Memory B cell (primary cell): Measurements from ENCODE around the gene UEVLD.

Source experiments
- ATAC-seq: fragments of 150-1000 bp; cut with Tn5 transposase; 2 replicates; pipeline ENCODE4 v1.10.0; 2021; ENCODE audit warnings: low read depth, mild to moderate bottlenecking, moderate library complexity
- DNase-seq, 2 donors: peaks; one replicate each; pipeline ENCODE4 v3.0.0; 2022; ENCODE audit warnings: low spot score in 2 of 2
- H3K27ac Mint-ChIP-seq: one replicate; pipeline ENCODE4 v1.8.0; 2022; ENCODE audit warnings: mild to moderate bottlenecking, moderate library complexity, mixed read lengths
- H3K27me3 Mint-ChIP-seq: one replicate; pipeline ENCODE4 v1.8.0; 2022; ENCODE audit warnings: mixed read lengths
- H3K36me3 Mint-ChIP-seq: one replicate; pipeline ENCODE4 v1.8.0; 2022; ENCODE audit warnings: mild to moderate bottlenecking, mixed read lengths
- H3K4me1 Mint-ChIP-seq: one replicate; pipeline ENCODE4 v1.8.0; 2022; ENCODE audit warnings: mixed read lengths
- H3K4me3 Mint-ChIP-seq: one replicate; pipeline ENCODE4 v1.8.0; 2022; ENCODE audit warnings: mild to moderate bottlenecking, moderate library complexity, mixed read lengths
- H3K9me3 Mint-ChIP-seq: one replicate; pipeline ENCODE4 v1.8.0; 2022; ENCODE audit warnings: mixed read lengths

UEVLD gene

GRCh38 chr11:18588297-18589252 is at the start of gene UEVLD:
Gene UEVLD (minus strand): TSS chr11:18588734. CDS start chr11:18588654, 80 bp downstream.
- Mint-ChIP-seq H3K27ac (no peak within 1 kb of the TSS), H3K27me3 (no peaks in the 10 kb centered on the region), H3K36me3 (no peaks in the 10 kb centered on the region), H3K4me3 (no peak within 1 kb of the TSS), H3K4me1 (peaks cover 3% of the 10 kb centered on the region), H3K9me3 (no peaks in the 10 kb centered on the region)
- DNase-seq (peak; percentile 16 to 37), ATAC-seq (peak; percentile 46)

- H3K4me3 Mint-ChIP-seq: peak within 1 kb of the TSS; percentile 86
- peak; percentile 95 for ATAC-seq
- no peaks in the 10 kb centered on the region for H3K9me3 Mint-ChIP-seq
- peak within 1 kb of the TSS; percentile 92 for H3K27ac Mint-ChIP-seq
- peak; percentile 87 to 92 for DNase-seq
- peaks cover 2% of the 10 kb centered on the region for H3K27me3 Mint-ChIP-seq
- peaks cover 19% of the 10 kb centered on the region for H3K4me1 Mint-ChIP-seq
- peaks cover 3% of the 10 kb centered on the region for H3K36me3 Mint-ChIP-seq
These were observed 45.9 kb upstream of the UEVLD start, which contains the start of gene SPTY2D1 for GRCh38 chr11:18634140-18635032. Gene SPTY2D1 (minus strand): TSS chr11:18634342. CDS start chr11:18634257, 85 bp downstream.

GRCh38 chr11:18633256-18634139 is 45.0 kb upstream of the UEVLD start:
- DNase-seq (peak; percentile 6 to 11), ATAC-seq (no peak)
- Mint-ChIP-seq H3K36me3 (peaks cover 3% of the 10 kb centered on the region), H3K27me3 (peaks cover 2% of the 10 kb centered on the region), H3K27ac (peak overlapping the region; percentile 92), H3K9me3 (no peaks in the 10 kb centered on the region), H3K4me1 (peaks cover 19% of the 10 kb centered on the region), H3K4me3 (peak overlapping the region; percentile 86)

DNA sequence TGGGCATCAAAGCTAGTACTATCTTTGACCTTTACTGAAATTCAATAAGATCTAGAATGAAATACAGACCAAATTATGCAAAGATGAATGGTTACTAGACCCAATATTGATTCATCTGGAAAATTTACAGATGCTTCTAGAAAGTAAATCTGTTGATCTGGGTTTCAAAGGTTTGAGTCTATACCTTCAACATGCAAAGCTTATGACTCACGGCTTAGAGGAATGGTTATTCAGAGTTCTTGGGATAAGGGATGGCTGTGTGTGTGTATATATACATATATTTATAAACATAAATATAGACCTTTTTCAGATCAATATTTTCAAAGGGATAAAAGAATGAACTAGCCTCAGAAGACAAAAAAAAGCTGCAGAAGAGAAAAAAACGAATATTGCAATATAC is 44.3 kb upstream of the UEVLD start:
- Mint-ChIP-seq H3K4me3 (peak overlapping the region; percentile 86), H3K4me1 (peaks cover 23% of the 10 kb centered on the region), H3K27me3 (peaks cover 2% of the 10 kb centered on the region), H3K27ac (no peak overlapping the region), H3K9me3 (no peaks in the 10 kb centered on the region), H3K36me3 (peaks cover 5% of the 10 kb centered on the region)
- DNase-seq (no peak), ATAC-seq (no peak)

DNA sequence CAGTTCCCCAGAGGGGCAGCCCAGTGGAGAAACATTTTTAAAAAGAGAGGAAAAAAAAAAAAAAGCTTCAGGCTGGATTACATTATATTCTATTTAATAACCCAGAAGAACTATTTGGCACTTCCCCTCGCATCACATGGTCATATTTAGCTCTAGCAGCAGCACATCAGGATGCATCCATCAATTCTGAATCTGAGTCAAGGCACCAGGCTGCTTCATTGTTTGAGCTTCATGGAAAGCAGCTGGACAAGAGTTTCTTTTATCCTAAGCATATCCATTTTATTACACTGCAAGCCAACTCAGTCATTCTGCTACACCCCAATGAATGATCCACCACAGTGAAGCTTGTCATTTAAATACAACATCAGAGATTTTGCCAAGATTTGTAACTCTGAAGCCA is 35.6 kb upstream of the UEVLD start:
- no peak overlapping the region for H3K27ac Mint-ChIP-seq
- no peaks in the 10 kb centered on the region for H3K27me3 Mint-ChIP-seq
- H3K9me3 Mint-ChIP-seq: no peaks in the 10 kb centered on the region
- H3K4me1 Mint-ChIP-seq: peaks cover 8% of the 10 kb centered on the region
- no peak overlapping the region for H3K4me3 Mint-ChIP-seq
- H3K36me3 Mint-ChIP-seq: peaks cover 9% of the 10 kb centered on the region
- DNase-seq (no peak), ATAC-seq (no peak)

- no peaks in the 10 kb centered on the region for H3K9me3 Mint-ChIP-seq
- H3K36me3 Mint-ChIP-seq: peaks cover 9% of the 10 kb centered on the region
- H3K4me1 Mint-ChIP-seq: peaks cover 13% of the 10 kb centered on the region
- DNase-seq (no peak), ATAC-seq (no peak)
- no peaks in the 10 kb centered on the region for H3K27me3 Mint-ChIP-seq
- no peak overlapping the region for H3K27ac Mint-ChIP-seq
- H3K4me3 Mint-ChIP-seq: no peak overlapping the region
These were observed 35.2 kb upstream of the UEVLD start for GRCh38 chr11:18623707-18624106.

DNA sequence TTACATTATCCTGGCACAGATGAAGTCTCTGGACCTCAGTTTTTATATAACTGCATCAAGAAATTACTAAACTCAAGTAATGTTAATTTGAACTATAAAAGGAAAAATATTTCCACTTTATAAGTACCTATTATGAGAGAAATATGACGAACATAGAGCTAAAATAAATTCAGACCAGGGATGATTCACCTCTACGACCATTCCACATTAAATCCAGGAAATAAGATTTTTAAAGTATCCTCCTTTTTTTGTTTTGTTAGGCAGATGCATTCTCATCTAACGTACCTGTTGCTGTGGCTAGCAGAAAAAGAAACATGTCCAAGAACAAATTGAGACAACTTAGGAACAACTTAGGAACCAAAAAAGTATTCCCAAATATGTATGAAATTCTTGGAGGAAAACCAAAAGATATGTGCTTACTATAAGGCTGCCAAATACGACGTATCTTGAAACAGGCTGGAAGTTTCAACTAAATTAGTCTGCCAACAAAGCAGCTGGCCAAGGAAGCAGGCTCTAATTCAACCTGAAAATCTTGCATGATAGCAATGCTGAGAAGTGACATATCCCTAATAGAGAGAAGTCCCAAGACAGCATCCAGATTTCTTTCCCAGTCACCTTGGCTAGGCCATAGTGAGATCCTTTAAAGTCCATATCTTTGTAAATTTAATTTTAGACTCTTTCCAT is 29.9 kb upstream of the UEVLD start:
- Mint-ChIP-seq H3K4me1 (peaks cover 11% of the 10 kb centered on the region), H3K27ac (no peak overlapping the region), H3K4me3 (no peak overlapping the region), H3K9me3 (no peaks in the 10 kb centered on the region), H3K27me3 (no peaks in the 10 kb centered on the region), H3K36me3 (peaks cover 13% of the 10 kb centered on the region)
- DNase-seq (no peak), ATAC-seq (no peak)

GRCh38 chr11:18617688-18618341 is 29.3 kb upstream of the UEVLD start:
- Mint-ChIP-seq H3K4me3 (no peak overlapping the region), H3K27ac (no peak overlapping the region), H3K27me3 (no peaks in the 10 kb centered on the region), H3K36me3 (peaks cover 15% of the 10 kb centered on the region), H3K9me3 (no peaks in the 10 kb centered on the region), H3K4me1 (peaks cover 11% of the 10 kb centered on the region)
- no peak for ATAC-seq
- no peak for DNase-seq

DNA sequence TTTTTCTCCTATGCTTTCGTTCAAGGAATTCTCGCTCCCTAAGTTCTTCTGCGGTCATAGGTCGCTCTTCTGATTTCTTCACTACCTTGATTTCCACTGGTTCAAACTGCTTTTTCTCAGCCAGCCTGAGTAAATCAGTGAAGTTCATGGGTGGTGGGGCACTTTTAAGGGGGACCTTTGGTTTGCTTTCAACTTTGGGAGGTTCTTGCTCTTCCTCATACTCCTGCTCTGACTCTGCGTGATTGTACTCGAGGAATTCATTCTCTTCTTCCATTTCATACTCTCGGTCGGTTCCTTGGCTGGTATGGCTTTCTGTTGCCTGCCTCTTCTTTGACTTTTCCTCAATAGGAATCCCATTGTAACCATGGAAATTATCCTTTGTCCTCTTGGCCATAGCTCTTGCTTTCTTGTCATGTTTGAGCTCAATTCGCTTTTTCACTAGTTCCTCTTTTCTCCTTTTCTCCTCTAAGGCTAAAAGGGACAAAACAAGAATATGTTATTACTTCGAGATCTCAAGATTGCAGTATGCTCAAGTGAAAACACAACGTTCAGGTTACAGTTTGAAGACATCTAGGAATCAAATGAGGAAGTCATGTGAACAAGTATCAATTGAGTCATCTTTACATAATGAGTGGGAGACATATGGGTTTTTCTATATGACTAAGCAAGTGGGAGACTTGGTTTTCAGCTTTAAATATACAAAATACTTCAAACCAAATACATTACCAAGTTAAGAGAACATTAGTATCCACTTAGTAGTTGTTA is 27.3 kb upstream of the UEVLD start:
- no peak for DNase-seq
- H3K9me3 Mint-ChIP-seq: no peaks in the 10 kb centered on the region
- no peaks in the 10 kb centered on the region for H3K27me3 Mint-ChIP-seq
- peaks cover 11% of the 10 kb centered on the region for H3K4me1 Mint-ChIP-seq
- H3K36me3 Mint-ChIP-seq: peaks cover 18% of the 10 kb centered on the region
- H3K4me3 Mint-ChIP-seq: no peak overlapping the region
- no peak overlapping the region for H3K27ac Mint-ChIP-seq
- no peak for ATAC-seq

DNA sequence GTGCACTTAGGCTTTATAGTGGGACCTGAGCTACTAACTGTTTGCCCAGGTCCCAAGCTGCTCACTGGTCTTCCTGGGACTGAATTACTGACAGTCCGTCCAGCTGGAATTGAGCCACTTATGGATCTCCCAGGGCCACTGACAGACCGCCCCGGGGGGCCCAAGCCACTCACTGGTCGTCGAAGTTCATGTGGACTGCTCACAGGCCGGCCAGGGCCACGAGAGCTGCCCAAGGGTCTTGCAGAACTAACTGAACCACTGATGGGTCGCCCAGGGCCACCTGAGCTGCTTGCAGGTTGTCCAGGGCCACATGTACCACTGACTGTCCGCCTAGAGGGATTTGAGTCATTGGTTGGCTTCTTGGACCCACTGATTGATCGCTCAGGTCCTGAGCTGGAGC is 26.1 kb upstream of the UEVLD start:
- Mint-ChIP-seq H3K4me1 (peaks cover 11% of the 10 kb centered on the region), H3K4me3 (no peak overlapping the region), H3K27ac (no peak overlapping the region), H3K27me3 (no peaks in the 10 kb centered on the region), H3K36me3 (peaks cover 22% of the 10 kb centered on the region), H3K9me3 (no peaks in the 10 kb centered on the region)
- DNase-seq: no peak
- no peak for ATAC-seq

DNA sequence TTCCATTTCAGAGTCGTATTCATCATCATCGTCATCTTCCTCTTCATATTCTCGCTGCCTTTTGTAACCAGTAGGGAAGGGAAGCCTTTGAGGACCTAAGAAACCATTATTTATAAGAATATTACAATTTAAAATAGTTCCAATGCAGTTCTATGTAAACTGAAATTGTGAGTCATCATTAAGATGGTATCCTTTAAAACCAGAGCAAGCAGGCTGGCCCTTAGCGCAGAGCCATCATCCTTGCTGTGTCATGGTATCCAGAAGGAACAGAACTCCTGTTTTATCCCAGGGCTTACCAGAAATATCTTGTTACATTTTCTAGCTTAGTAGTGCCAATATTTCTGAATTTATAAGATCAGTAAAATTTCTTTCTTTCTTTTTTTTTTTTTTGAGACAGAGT is 23.9 kb upstream of the UEVLD start:
- Mint-ChIP-seq H3K36me3 (peaks cover 27% of the 10 kb centered on the region), H3K9me3 (no peaks in the 10 kb centered on the region), H3K4me3 (no peak overlapping the region), H3K4me1 (peaks cover 5% of the 10 kb centered on the region), H3K27me3 (no peaks in the 10 kb centered on the region), H3K27ac (no peak overlapping the region)
- DNase-seq (no peak), ATAC-seq (no peak)

GRCh38 chr11:18611196-18611595 is 22.7 kb upstream of the UEVLD start:
- DNase-seq (no peak), ATAC-seq (no peak)
- Mint-ChIP-seq H3K27ac (no peak overlapping the region), H3K36me3 (peaks cover 29% of the 10 kb centered on the region), H3K4me1 (peaks cover 5% of the 10 kb centered on the region), H3K9me3 (no peaks in the 10 kb centered on the region), H3K27me3 (no peaks in the 10 kb centered on the region), H3K4me3 (no peak overlapping the region)
